ENCODE results near the gene SPR.

DNA sequence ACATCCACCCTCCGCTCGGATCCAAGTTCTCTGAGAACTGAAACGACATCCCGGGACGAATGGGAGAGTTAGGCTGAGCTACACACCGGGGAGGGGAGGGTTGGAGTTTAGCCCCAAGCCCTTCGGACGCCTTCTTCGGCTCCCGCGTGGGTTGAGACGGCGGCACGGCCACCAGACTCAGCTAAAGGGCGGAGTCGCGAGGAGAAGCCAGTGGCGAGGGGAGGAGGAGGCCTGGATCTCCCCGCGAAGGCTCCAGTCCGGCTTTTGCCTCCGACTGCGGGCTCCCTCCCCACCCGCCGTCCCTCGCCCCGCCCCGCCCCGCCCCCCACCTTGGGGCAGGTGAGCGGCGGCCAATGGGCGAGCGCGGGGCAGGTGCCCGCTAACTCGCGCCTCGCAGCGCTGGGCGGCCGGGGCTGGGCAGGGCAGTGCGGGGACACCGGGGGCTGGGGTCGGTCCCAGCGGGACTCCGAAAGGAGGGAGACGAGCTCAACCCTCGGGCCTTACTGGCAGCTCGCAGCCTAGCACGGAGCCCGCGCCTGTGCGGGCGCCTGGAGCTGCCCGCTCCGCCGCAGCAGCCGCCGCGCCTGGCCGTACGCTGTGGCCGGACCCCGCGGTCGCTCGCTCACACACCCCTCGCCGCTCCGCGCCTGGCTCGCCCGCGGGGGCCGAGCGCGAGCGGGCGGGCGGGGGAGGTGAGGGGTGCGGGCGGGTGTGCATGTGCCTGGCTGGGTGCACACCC is 30.1 kb downstream of the SPR start, which contains the start of gene EMX1:
- no peak for TF ChIP-seq POLR2A (IDR thresholded peaks at IDR 0.05)
- TF ChIP-seq, protein P1, sequence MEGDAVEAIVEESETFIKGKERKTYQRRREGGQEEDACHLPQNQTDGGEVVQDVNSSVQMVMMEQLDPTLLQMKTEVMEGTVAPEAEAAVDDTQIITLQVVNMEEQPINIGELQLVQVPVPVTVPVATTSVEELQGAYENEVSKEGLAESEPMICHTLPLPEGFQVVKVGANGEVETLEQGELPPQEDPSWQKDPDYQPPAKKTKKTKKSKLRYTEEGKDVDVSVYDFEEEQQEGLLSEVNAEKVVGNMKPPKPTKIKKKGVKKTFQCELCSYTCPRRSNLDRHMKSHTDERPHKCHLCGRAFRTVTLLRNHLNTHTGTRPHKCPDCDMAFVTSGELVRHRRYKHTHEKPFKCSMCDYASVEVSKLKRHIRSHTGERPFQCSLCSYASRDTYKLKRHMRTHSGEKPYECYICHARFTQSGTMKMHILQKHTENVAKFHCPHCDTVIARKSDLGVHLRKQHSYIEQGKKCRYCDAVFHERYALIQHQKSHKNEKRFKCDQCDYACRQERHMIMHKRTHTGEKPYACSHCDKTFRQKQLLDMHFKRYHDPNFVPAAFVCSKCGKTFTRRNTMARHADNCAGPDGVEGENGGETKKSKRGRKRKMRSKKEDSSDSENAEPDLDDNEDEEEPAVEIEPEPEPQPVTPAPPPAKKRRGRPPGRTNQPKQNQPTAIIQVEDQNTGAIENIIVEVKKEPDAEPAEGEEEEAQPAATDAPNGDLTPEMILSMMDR (IDR thresholded peaks at IDR 0.05) = no peak

Measured in heart left ventricle (tissue), 13 donors.